H1 (cell line): ENCODE results near the gene EZH2. TPM values are rescaled to one million over a fixed set of nuclear protein-coding genes. Genes with fewer than 3 reads are reported as not detected.

Experiments
- CTCF ChIA-PET: fragments of 300-600 bp; sonication (Branson Sonifier 250); formaldehyde crosslinking; loops from one replicate; lab custom pipeline; 2021; ENCODE audit not compliant: partially characterized antibody; lab: Charles Lee
- POLR2A ChIA-PET: fragments of 300-600 bp; sonication (Branson Sonifier 250); formaldehyde crosslinking; loops from one replicate; lab custom pipeline; 2021; ENCODE audit warnings: inconsistent platforms; ENCODE audit not compliant: partially characterized antibody; lab: Charles Lee
- DNase-seq, 2 experiments: peaks; one replicate each; pipeline versions ENCODE4 v3.0.0 to v3.0.0-alpha.2; 2010 to 2022; ENCODE audit warnings: low spot score in 2 of 2, low read depth in 1 of 2, mixed read lengths in 1 of 2
- FAIRE-seq: peaks from 2 replicates; lab custom pipeline; 2011; peaks lifted over from hg19 to GRCh38; lab: Jason Lieb, UNC
- H2AFZ ChIP-seq: 2 replicates; pipeline ENCODE4 v1.8.1; 2012; ENCODE audit warnings: low read length, inconsistent platforms
- H2AK5ac ChIP-seq: 2 replicates; pipeline ENCODE4 v1.6.1; 2013; ENCODE audit warnings: low read depth, low read length
- H2BK120ac ChIP-seq: replicated peaks from 2 replicates; pipeline ENCODE3; 2013; ENCODE audit warnings: low read depth, low read length, inconsistent platforms
- H2BK12ac ChIP-seq: 2 replicates; pipeline ENCODE4 v1.6.1; 2013; ENCODE audit warnings: low read depth, low read length
- H2BK15ac ChIP-seq: 2 replicates; pipeline ENCODE4 v1.6.1; 2013; ENCODE audit warnings: low read length
- H2BK20ac ChIP-seq: 2 replicates; pipeline ENCODE4 v1.6.1; 2013; ENCODE audit warnings: low read length
- H2BK5ac ChIP-seq: 2 replicates; pipeline ENCODE4 v1.6.1; 2013; ENCODE audit warnings: low read depth, low read length
- H3K14ac ChIP-seq: 2 replicates; pipeline ENCODE4 v1.6.1; 2013; ENCODE audit warnings: inconsistent platforms; ENCODE audit not compliant: insufficient read length
- H3K18ac ChIP-seq: 2 replicates; pipeline ENCODE4 v1.6.1; 2013; ENCODE audit warnings: low read length; ENCODE audit errors: extremely low read depth
- H3K23ac ChIP-seq: 2 replicates; pipeline ENCODE4 v1.6.1; 2013; ENCODE audit warnings: inconsistent platforms; ENCODE audit not compliant: insufficient read length
- H3K23me2 ChIP-seq: 2 replicates; pipeline ENCODE4 v1.6.1; 2013; ENCODE audit warnings: low read depth, low read length
- H3K27ac ChIP-seq: 2 replicates; pipeline ENCODE4 v1.6.1; 2011; ENCODE audit warnings: low read depth, low read length, inconsistent platforms
- H3K27me3 ChIP-seq, 4 experiments: replicated peaks in 1 of 4; 1 replicate in 1 of 4; 2 replicates in 3 of 4; pipeline versions ENCODE4 v1.6.1 to v1.8.1; 2011 to 2013; ENCODE audit warnings: low read length in 3 of 4, mild to moderate bottlenecking in 3 of 4, inconsistent platforms in 2 of 4, mixed read lengths in 2 of 4, moderate library complexity in 1 of 4; ENCODE audit not compliant: control insufficient read depth in 3 of 4, insufficient read depth in 3 of 4; ENCODE audit errors: extremely low read depth in 1 of 4
- H3K36me3 ChIP-seq, 4 experiments: 2 replicates each; pipeline versions ENCODE4 v1.6.1 to v1.8.1; 2011 to 2013; ENCODE audit warnings: mild to moderate bottlenecking in 4 of 4, low read length in 3 of 4, moderate library complexity in 2 of 4, control low read depth in 1 of 4, inconsistent platforms in 1 of 4; ENCODE audit not compliant: insufficient read depth in 4 of 4, control insufficient read depth in 2 of 4
- H3K4ac ChIP-seq: replicated peaks from 2 replicates; pipeline ENCODE3; 2013; ENCODE audit warnings: low read length, low read depth, mixed read lengths, inconsistent platforms; ENCODE audit not compliant: insufficient read length
- H3K4me1 ChIP-seq, 4 experiments: replicated peaks in 1 of 4; 1 replicate in 1 of 4; 2 replicates in 3 of 4; pipeline versions ENCODE4 v1.6.1 to v1.8.1; 2011 to 2013; ENCODE audit warnings: low read length in 3 of 4, inconsistent platforms in 2 of 4, mixed read lengths in 1 of 4; ENCODE audit not compliant: insufficient read depth in 4 of 4, control insufficient read depth in 3 of 4
- H3K4me2 ChIP-seq, 2 experiments: 2 replicates each; pipeline versions ENCODE4 v1.6.1 to v1.8.1; 2011 to 2013; ENCODE audit warnings: low read depth in 2 of 2, low read length in 2 of 2, control low read depth in 1 of 2, inconsistent platforms in 1 of 2, mild to moderate bottlenecking in 1 of 2; ENCODE audit not compliant: insufficient read depth in 1 of 2
- H3K4me3 ChIP-seq, 4 experiments: fragments of 200-600, 300-600 bp in 1 of 4; sonication (generic), shearing (Covaris generic), sonication (Bioruptor Twin) in 1 of 4; 2 replicates each; pipeline versions ENCODE4 v1.5.1 to v1.8.1; 2011 to 2016; ENCODE audit warnings: low read length in 4 of 4, low read depth in 3 of 4, control low read depth in 2 of 4, inconsistent platforms in 2 of 4, mild to moderate bottlenecking in 2 of 4, mixed read lengths in 1 of 4, moderate library complexity in 1 of 4; ENCODE audit not compliant: insufficient read depth in 2 of 4; ENCODE audit errors: extremely low read depth in 1 of 4
- H3K56ac ChIP-seq: replicated peaks from 2 replicates; pipeline ENCODE3; 2013; ENCODE audit warnings: low read depth, mild to moderate bottlenecking, mixed read lengths, low read length, inconsistent platforms; ENCODE audit not compliant: insufficient read length
- H3K79me1 ChIP-seq: 2 replicates; pipeline ENCODE4 v1.6.1; 2013; ENCODE audit warnings: low read depth, low read length, control low read depth
- H3K79me2 ChIP-seq, 2 experiments: 2 replicates each; pipeline versions ENCODE4 v1.6.1 to v1.8.1; 2012 to 2013; ENCODE audit warnings: low read length in 2 of 2, mild to moderate bottlenecking in 2 of 2, inconsistent platforms in 1 of 2; ENCODE audit not compliant: insufficient read depth in 2 of 2, control insufficient read depth in 1 of 2
- H3K9ac ChIP-seq, 4 experiments: replicated peaks in 1 of 4; 1 replicate in 1 of 4; 2 replicates in 3 of 4; pipeline versions ENCODE4 v1.6.1 to v1.8.1; 2011 to 2013; ENCODE audit warnings: low read depth in 3 of 4, low read length in 3 of 4, control low read depth in 2 of 4, mild to moderate bottlenecking in 2 of 4, moderate library complexity in 2 of 4, inconsistent platforms in 1 of 4; ENCODE audit errors: extremely low read depth in 1 of 4
- H3K9me3 ChIP-seq, 2 experiments: 2 replicates each; pipeline versions ENCODE4 v1.6.1 to v1.8.1; 2012 to 2013; ENCODE audit warnings: mild to moderate bottlenecking in 2 of 2, moderate library complexity in 2 of 2, control low read depth in 1 of 2, inconsistent platforms in 1 of 2, low read depth in 1 of 2, low read length in 1 of 2, mixed read lengths in 1 of 2; ENCODE audit not compliant: insufficient read depth in 2 of 2
- H4K20me1 ChIP-seq, 2 experiments: replicated peaks in 1 of 2; 2 replicates each; pipeline versions ENCODE3 to v1.8.1; 2011 to 2013; ENCODE audit warnings: inconsistent platforms in 2 of 2, low read length in 2 of 2, mild to moderate bottlenecking in 1 of 2; ENCODE audit not compliant: insufficient read depth in 2 of 2, control insufficient read depth in 1 of 2
- H4K5ac ChIP-seq: 2 replicates; pipeline ENCODE4 v1.6.1; 2013; ENCODE audit warnings: low read length, low read depth, mixed read lengths, inconsistent platforms; ENCODE audit not compliant: insufficient read length
- H4K8ac ChIP-seq: 2 replicates; pipeline ENCODE4 v1.8.0; 2013; ENCODE audit warnings: mild to moderate bottlenecking, moderate library complexity, low read length, inconsistent platforms; ENCODE audit not compliant: insufficient read depth; ENCODE audit errors: extremely low read depth
- H4K91ac ChIP-seq: replicated peaks from 2 replicates; pipeline ENCODE3; 2013; ENCODE audit warnings: low read length, mixed read lengths, inconsistent platforms; ENCODE audit not compliant: insufficient read length
- CBX8 ChIP-seq: fragments of 300-800, 300-1000 bp; sonication (generic); IDR thresholded peaks from 2 replicates; pipeline ENCODE4 v1.7.1; 2016; ENCODE audit warnings: low read depth, low read length, borderline replicate concordance
- CHD1 ChIP-seq: IDR thresholded peaks from 2 replicates; pipeline ENCODE4 v1.6.1; 2012; ENCODE audit warnings: low read depth, low read length, improper control_type of control experiment
- EP300 ChIP-seq, 2 experiments: IDR thresholded peaks; 1 replicate in 1 of 2; 2 replicates in 1 of 2; pipeline ENCODE4 v1.6.1; 2011 to 2012; ENCODE audit warnings: low read depth in 2 of 2, low read length in 2 of 2, mild to moderate bottlenecking in 2 of 2, borderline replicate concordance in 1 of 2, inconsistent platforms in 1 of 2, moderate library complexity in 1 of 2
- GTF2F1 ChIP-seq: IDR thresholded peaks from 2 replicates; pipeline ENCODE4 v1.6.1; 2012; ENCODE audit warnings: low read depth, low read length, improper control_type of control experiment, borderline replicate concordance
- KDM4A ChIP-seq: IDR thresholded peaks from one replicate; pipeline ENCODE4 v1.7.1; 2012; ENCODE audit warnings: low read depth, mild to moderate bottlenecking, moderate library complexity, low read length, inconsistent platforms; ENCODE audit not compliant: severe bottlenecking
- NANOG ChIP-seq: IDR thresholded peaks from 2 replicates; pipeline ENCODE4 v1.6.1; 2011; ENCODE audit warnings: low read length, low read depth, mild to moderate bottlenecking, inconsistent platforms; ENCODE audit not compliant: insufficient read depth, poor library complexity, severe bottlenecking
- PHF8 ChIP-seq: fragments of 200-600 bp; sonication (generic); conservative IDR thresholded peaks from 2 replicates; pipeline ENCODE4 v1.7.1; 2012; ENCODE audit warnings: low read depth, mild to moderate bottlenecking, inconsistent platforms, low read length, moderate library complexity
- SIX5 ChIP-seq: IDR thresholded peaks from 2 replicates; pipeline ENCODE4 v1.6.1; 2011; ENCODE audit warnings: mild to moderate bottlenecking, low read depth, low read length
- WGBS, 2 experiments: shearing (Covaris generic) in 1 of 2; methylation state at CpG; one replicate each; pipeline versions ENCODE4 v1.1.6 to v1.1.7; 2013 to 2015; ENCODE audit warnings: low lambda C conversion rate in 2 of 2, mixed read lengths in 2 of 2, inconsistent platforms in 1 of 2, low coverage in 1 of 2, missing lambda C conversion rate in 1 of 2; ENCODE audit not compliant: insufficient replicate concordance in 2 of 2, insufficient coverage in 1 of 2, insufficient read length in 1 of 2; ENCODE audit errors: extremely low coverage in 1 of 2, missing lambda C conversion rate in 1 of 2; 5-methylcytosine and 5-hydroxymethylcytosine counted together
- polyA plus RNA-seq, 7 experiments: library from polyadenylated mRNA; depleted of rRNA in 3 of 7; stranded (reverse) in 5 of 7; unstranded in 2 of 7; fragments of >200 nt in 5 of 7; fragments of 200-250 nt in 2 of 7; gene quantifications; 1 replicate in 5 of 7; 2 replicates in 1 of 7; 4 replicates in 1 of 7; pipeline versions ENCODE4 v1.2.1 to v1.2.3, GENCODE V29; 2011 to 2013; ENCODE audit warnings: missing spikeins in 2 of 7, mixed read lengths in 2 of 7
- total RNA-seq: library from RNA; stranded (reverse); fragmentation: NEBNext Ultra II Directional; extraction: Animal tissue kit (Norgen Biotek cat#: 25700); gene quantifications from 2 replicates; pipeline ENCODE4 v1.2.1, GENCODE V29; 2021
- TF ChIP-seq, protein P1 (sequence below): IDR thresholded peaks from 2 replicates; pipeline ENCODE4 v1.6.1; 2012; ENCODE audit warnings: low read length, inconsistent platforms

Gene EZH2
- total and polyA plus RNA-seq, 2 of the 8 experiments (the other 6 are each of a cell fraction or from before 2014, with no cell fraction given), result 28.9 to 49.0 TPM

DNA sequence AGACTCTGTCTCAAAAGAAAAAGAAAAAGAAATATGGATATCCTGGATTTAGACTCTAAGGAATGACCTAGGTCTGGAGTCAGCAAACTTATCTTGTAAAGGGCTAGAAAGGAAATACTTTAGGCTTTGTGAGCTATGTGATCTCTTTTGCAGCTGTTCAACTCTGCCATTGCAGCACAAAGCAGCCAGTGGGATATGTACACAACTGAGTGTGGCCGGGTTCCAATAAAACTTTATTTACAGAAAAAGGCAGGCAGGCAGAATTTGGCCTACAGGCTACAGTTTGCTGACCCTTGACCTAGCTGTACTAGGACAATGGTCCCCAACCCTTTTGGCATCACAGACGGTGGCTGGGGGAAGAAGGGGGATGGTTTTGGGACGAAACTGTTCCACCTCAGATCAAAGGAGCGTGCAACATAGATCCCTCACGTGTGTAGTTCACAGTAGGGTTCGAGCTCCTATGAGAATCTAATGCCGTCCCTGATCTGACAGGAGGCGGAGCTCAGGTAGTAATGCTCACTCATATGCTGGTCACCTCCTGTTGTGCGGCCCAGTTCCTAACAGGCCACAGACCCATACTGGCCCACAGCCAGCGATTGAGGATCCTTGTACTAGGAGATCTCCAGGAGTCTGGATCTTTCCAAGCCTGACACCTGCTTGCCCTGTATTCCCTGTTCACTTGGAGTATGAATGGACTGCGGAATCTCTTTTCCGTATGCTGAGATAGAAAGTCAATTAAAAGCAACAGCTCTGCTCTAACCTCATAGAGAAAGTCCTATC, 122.4 kb downstream of the EZH2 start:
- no peaks in the 10 kb centered on the region; the same call in 1 of the 2 replicates for H3K79me1 ChIP-seq
- WGBS, 2 experiments, result 89% methylated on average over 12 of the region's 12 CpGs; no CpG with 5 or more reads in 1 of the 2 experiments
- no peak overlapping the region for H3K23ac ChIP-seq
- H2BK20ac ChIP-seq, result no peak overlapping the region
- H3K36me3 ChIP-seq, result peaks cover 2 to 26% (median 7%) of the 10 kb centered on the region in 4 experiments; a peak in 5 of 8 replicates
- no peaks in the 10 kb centered on the region for H3K79me2 ChIP-seq
- H4K91ac ChIP-seq, result no peak overlapping the region
- no peak overlapping the region for H3K4me2 ChIP-seq
- POLR2A ChIA-PET, result no interaction called here
- no peak overlapping the region for H3K4me3 ChIP-seq
- DNase-seq (no peak), FAIRE-seq (no peak)
- no peak overlapping the region for H2AFZ ChIP-seq
- H2BK5ac ChIP-seq, result no peak overlapping the region
- no peaks in the 10 kb centered on the region for H3K4me1 ChIP-seq
- no peaks in the 10 kb centered on the region for H3K27me3 ChIP-seq
- no peak overlapping the region for H4K5ac ChIP-seq
- H4K8ac ChIP-seq, result no peak overlapping the region
- H2BK15ac ChIP-seq, result no peak overlapping the region
- H2BK120ac ChIP-seq, result no peak overlapping the region
- no peak overlapping the region for H3K14ac ChIP-seq
- no peak overlapping the region for H2BK12ac ChIP-seq
- no peak overlapping the region for H3K56ac ChIP-seq
- no peak overlapping the region for H3K9ac ChIP-seq
- no peaks in the 10 kb centered on the region for H4K20me1 ChIP-seq
- no peaks in the 10 kb centered on the region for H3K9me3 ChIP-seq
- H2AK5ac ChIP-seq, result no peak overlapping the region
- H3K4ac ChIP-seq, result no peak overlapping the region
- H3K27ac ChIP-seq, result no peak overlapping the region
- CTCF ChIA-PET, result interaction anchor here (0.7 to 7.6 kb wide), 3 partner anchors 15 to 162 kb away, joined by 3 to 35 read pairs (median 3); no protein-coding TSS in a partner anchor
- no peak overlapping the region for H3K18ac ChIP-seq
- no peaks in the 10 kb centered on the region for H3K23me2 ChIP-seq
- TF ChIP-seq SIX5 (no peak), NANOG (no peak), EP300 (IDR thresholded peaks at IDR 0.05; ENCODE audit: borderline replicate concordance in 1 of 2, low read depth in 2 of 2, low read length in 2 of 2) (no peak), GTF2F1 (no peak), CHD1 (no peak), KDM4A (no peak), PHF8 (no peak), CBX8 (no peak)
- TF ChIP-seq, protein P1, sequence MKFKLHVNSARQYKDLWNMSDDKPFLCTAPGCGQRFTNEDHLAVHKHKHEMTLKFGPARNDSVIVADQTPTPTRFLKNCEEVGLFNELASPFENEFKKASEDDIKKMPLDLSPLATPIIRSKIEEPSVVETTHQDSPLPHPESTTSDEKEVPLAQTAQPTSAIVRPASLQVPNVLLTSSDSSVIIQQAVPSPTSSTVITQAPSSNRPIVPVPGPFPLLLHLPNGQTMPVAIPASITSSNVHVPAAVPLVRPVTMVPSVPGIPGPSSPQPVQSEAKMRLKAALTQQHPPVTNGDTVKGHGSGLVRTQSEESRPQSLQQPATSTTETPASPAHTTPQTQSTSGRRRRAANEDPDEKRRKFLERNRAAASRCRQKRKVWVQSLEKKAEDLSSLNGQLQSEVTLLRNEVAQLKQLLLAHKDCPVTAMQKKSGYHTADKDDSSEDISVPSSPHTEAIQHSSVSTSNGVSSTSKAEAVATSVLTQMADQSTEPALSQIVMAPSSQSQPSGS, result no peak
